ENCODE data around the gene HACL1.

The HACL1 gene

DNA sequence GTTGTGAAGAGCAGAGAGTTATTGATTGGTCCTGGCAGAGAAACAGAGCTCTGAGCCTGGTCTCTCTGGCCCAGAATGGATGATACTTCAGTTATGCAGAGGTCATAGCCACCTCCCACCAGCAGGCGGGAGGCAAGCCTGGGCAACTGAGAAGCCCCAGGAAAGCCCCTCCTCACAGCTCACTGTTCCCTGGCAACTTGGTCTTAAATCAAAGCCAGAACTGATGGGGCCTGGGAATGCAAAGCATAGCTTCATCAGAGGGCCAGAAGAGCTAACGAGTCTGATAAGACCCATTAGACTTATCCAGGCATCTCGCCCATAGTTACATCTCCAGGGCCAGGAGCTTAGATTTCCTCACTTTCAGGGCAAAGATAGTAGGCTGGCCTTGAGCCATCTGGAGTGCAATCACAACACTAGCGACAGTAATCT is 74.3 kb downstream of the HACL1 start:
- no CpG with 5 or more reads among the region's 4 CpGs for WGBS (ENCODE audit: extremely low coverage, insufficient coverage, low lambda C conversion rate)
- peak; percentile 95 for DNase-seq
- no peak overlapping the region for H2BK15ac ChIP-seq (replicated peaks; ENCODE audit: low read depth)
- H3K36me3 ChIP-seq (ENCODE audit: control insufficient read depth, insufficient read depth, low read length), result no peaks in the 10 kb centered on the region
- H3K18ac ChIP-seq (ENCODE audit: low read length), result no peak overlapping the region
- no peaks in the 10 kb centered on the region for H3K79me2 ChIP-seq (ENCODE audit: control insufficient read depth, insufficient read depth, low read length)
- no peak overlapping the region for H3K4ac ChIP-seq (ENCODE audit: low read depth, low read length)
- no peak overlapping the region for H3K23ac ChIP-seq (ENCODE audit: low read length)
- H2BK120ac ChIP-seq (ENCODE audit: low read depth, low read length), result no peak overlapping the region
- H4K8ac ChIP-seq (ENCODE audit: low read depth, low read length), result no peak overlapping the region
- H3K4me1 ChIP-seq (ENCODE audit: control insufficient read depth, low read depth, low read length), result no peaks in the 10 kb centered on the region
- no peak overlapping the region for H3K4me2 ChIP-seq (ENCODE audit: low read length)
- no peak overlapping the region for H2AK5ac ChIP-seq (ENCODE audit: low read length)
- no peak overlapping the region for H3K9ac ChIP-seq (ENCODE audit: low read length)
- no peak overlapping the region for H4K5ac ChIP-seq (ENCODE audit: low read length)
- no peaks in the 10 kb centered on the region for H3K27me3 ChIP-seq (ENCODE audit: insufficient read depth, low read length, poor library complexity)
- no peak overlapping the region for H3K56ac ChIP-seq (ENCODE audit: low read length)
- no peak overlapping the region for H3K4me3 ChIP-seq (ENCODE audit: low read length)
- no peaks in the 10 kb centered on the region for H3K79me1 ChIP-seq (ENCODE audit: low read length)
- no peak overlapping the region for H3K27ac ChIP-seq (ENCODE audit: low read depth, low read length)
- H2BK5ac ChIP-seq (ENCODE audit: low read length), result no peak overlapping the region

DNA sequence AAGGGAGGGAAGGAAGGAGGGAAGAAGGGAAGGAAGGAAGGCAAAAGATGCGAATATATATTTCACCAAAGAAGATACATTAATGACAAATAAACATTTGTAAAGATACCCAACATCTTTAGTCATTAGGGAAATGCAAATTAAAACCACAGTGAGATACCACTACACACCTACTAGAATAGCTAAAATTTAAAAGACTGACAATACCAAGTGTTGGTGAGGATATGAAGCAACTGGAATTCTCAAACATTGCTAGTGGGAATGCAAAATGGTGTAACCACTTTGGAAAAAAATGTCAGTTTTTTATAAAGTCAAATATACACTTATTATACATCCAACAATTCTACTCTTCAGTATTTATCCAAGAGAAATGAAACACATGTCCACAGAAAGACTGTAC is 75.6 kb downstream of the HACL1 start:
- H3K4me2 ChIP-seq (ENCODE audit: low read length), result no peak overlapping the region
- no peak overlapping the region for H3K9ac ChIP-seq (ENCODE audit: low read length)
- no peak overlapping the region for H3K56ac ChIP-seq (ENCODE audit: low read length)
- H3K79me1 ChIP-seq (ENCODE audit: low read length), result no peaks in the 10 kb centered on the region
- H2AK5ac ChIP-seq (ENCODE audit: low read length), result no peak overlapping the region
- no peak overlapping the region for H4K5ac ChIP-seq (ENCODE audit: low read length)
- no peaks in the 10 kb centered on the region for H3K79me2 ChIP-seq (ENCODE audit: control insufficient read depth, insufficient read depth, low read length)
- no peak overlapping the region for H2BK120ac ChIP-seq (ENCODE audit: low read depth, low read length)
- DNase-seq, result no peak
- peaks cover 2% of the 10 kb centered on the region for H3K4me1 ChIP-seq (ENCODE audit: control insufficient read depth, low read depth, low read length)
- H3K23ac ChIP-seq (ENCODE audit: low read length), result no peak overlapping the region
- no peak overlapping the region for H3K27ac ChIP-seq (ENCODE audit: low read depth, low read length)
- no peak overlapping the region for H2BK5ac ChIP-seq (ENCODE audit: low read length)
- WGBS (ENCODE audit: extremely low coverage, insufficient coverage, low lambda C conversion rate), result no CpG with 5 or more reads among the region's 1 CpG
- no peak overlapping the region for H3K18ac ChIP-seq (ENCODE audit: low read length)
- H3K27me3 ChIP-seq (ENCODE audit: insufficient read depth, low read length, poor library complexity), result no peaks in the 10 kb centered on the region
- no peaks in the 10 kb centered on the region for H3K36me3 ChIP-seq (ENCODE audit: control insufficient read depth, insufficient read depth, low read length)
- H3K4me3 ChIP-seq (ENCODE audit: low read length), result no peak overlapping the region
- H3K4ac ChIP-seq (ENCODE audit: low read depth, low read length), result no peak overlapping the region
- no peak overlapping the region for H4K8ac ChIP-seq (ENCODE audit: low read depth, low read length)
- H2BK15ac ChIP-seq (replicated peaks; ENCODE audit: low read depth), result no peak overlapping the region

DNA sequence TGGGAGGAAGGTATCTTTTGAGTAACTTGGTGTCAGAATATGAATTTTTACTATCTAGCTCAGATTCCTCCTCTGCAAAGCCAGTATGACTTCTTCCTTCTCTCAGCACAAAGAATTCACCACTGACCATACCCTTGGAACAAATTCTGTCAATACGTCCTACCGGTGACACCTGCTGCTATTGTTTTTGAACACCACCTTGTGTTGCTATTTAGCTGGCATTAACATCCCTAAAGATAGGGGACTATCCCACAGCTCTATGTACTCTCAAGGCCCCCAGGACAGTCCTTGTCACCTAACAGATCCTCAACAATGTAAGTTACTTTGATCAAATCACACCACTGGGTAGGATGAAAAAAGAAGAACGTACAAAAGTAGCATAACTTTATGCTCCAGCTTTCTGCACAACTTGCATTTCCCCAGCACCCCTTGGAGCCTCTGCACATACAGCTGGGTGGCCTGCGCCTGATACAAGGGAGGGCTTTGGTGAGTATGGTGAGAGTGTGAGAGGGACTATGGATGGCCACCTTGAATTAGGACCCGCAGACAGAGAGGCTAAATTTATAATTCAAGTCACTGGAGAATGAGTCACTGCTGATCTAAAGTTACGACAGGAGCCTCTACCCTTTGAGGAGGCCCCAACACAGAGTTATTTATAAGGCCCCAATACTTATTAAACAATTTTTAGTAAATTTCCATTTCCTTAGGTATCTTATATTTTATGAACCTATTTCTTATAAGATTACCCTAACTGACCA is 77.5 kb downstream of the HACL1 start:
- H3K56ac ChIP-seq (ENCODE audit: low read length), result no peak overlapping the region
- DNase-seq, result no peak
- H3K4ac ChIP-seq (ENCODE audit: low read depth, low read length), result no peak overlapping the region
- no peak overlapping the region for H3K23ac ChIP-seq (ENCODE audit: low read length)
- H2BK120ac ChIP-seq (ENCODE audit: low read depth, low read length), result no peak overlapping the region
- H3K4me1 ChIP-seq (ENCODE audit: control insufficient read depth, low read depth, low read length), result peaks cover 2% of the 10 kb centered on the region
- no peak overlapping the region for H2BK15ac ChIP-seq (replicated peaks; ENCODE audit: low read depth)
- H4K5ac ChIP-seq (ENCODE audit: low read length), result no peak overlapping the region
- no peak overlapping the region for H3K27ac ChIP-seq (ENCODE audit: low read depth, low read length)
- no peak overlapping the region for H2AK5ac ChIP-seq (ENCODE audit: low read length)
- no peak overlapping the region for H3K4me3 ChIP-seq (ENCODE audit: low read length)
- H3K79me1 ChIP-seq (ENCODE audit: low read length), result no peaks in the 10 kb centered on the region
- H2BK5ac ChIP-seq (ENCODE audit: low read length), result no peak overlapping the region
- no peaks in the 10 kb centered on the region for H3K79me2 ChIP-seq (ENCODE audit: control insufficient read depth, insufficient read depth, low read length)
- no peak overlapping the region for H3K9ac ChIP-seq (ENCODE audit: low read length)
- H3K27me3 ChIP-seq (ENCODE audit: insufficient read depth, low read length, poor library complexity), result no peaks in the 10 kb centered on the region
- no CpG with 5 or more reads among the region's 6 CpGs for WGBS (ENCODE audit: extremely low coverage, insufficient coverage, low lambda C conversion rate)
- no peak overlapping the region for H3K18ac ChIP-seq (ENCODE audit: low read length)
- H3K36me3 ChIP-seq (ENCODE audit: control insufficient read depth, insufficient read depth, low read length), result no peaks in the 10 kb centered on the region
- H3K4me2 ChIP-seq (ENCODE audit: low read length), result no peak overlapping the region
- H4K8ac ChIP-seq (ENCODE audit: low read depth, low read length), result no peak overlapping the region

DNA sequence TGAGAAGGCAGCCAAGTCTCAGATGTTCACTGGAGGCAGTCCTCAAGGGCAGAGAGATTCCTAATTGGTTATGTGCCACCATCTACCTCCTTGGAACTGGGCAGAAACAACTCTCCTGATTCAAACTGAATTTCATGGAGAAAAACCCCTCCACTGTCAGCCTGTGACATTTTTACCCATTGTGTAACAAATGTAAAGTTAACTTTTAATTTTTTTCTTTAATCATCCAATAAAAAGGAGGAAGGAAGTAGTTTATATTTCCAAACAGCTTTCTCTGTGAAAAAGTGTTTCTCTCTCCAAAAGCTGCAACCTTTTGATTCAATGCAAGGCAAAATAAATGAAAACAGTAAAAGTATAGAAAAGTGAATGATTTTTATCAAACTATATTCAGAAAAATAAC is 79.4 kb downstream of the HACL1 start:
- H3K56ac ChIP-seq (ENCODE audit: low read length), result no peak overlapping the region
- no peak overlapping the region for H3K4me2 ChIP-seq (ENCODE audit: low read length)
- H2BK15ac ChIP-seq (replicated peaks; ENCODE audit: low read depth), result no peak overlapping the region
- H3K4me1 ChIP-seq (ENCODE audit: control insufficient read depth, low read depth, low read length), result peaks cover 2% of the 10 kb centered on the region
- no peak overlapping the region for H4K8ac ChIP-seq (ENCODE audit: low read depth, low read length)
- no peaks in the 10 kb centered on the region for H3K79me2 ChIP-seq (ENCODE audit: control insufficient read depth, insufficient read depth, low read length)
- no peak overlapping the region for H3K23ac ChIP-seq (ENCODE audit: low read length)
- no peak overlapping the region for H3K9ac ChIP-seq (ENCODE audit: low read length)
- no peak overlapping the region for H2BK5ac ChIP-seq (ENCODE audit: low read length)
- no peaks in the 10 kb centered on the region for H3K27me3 ChIP-seq (ENCODE audit: insufficient read depth, low read length, poor library complexity)
- H3K4ac ChIP-seq (ENCODE audit: low read depth, low read length), result no peak overlapping the region
- H3K27ac ChIP-seq (ENCODE audit: low read depth, low read length), result no peak overlapping the region
- no peak overlapping the region for H3K18ac ChIP-seq (ENCODE audit: low read length)
- H4K5ac ChIP-seq (ENCODE audit: low read length), result no peak overlapping the region
- H3K4me3 ChIP-seq (ENCODE audit: low read length), result no peak overlapping the region
- no peaks in the 10 kb centered on the region for H3K36me3 ChIP-seq (ENCODE audit: control insufficient read depth, insufficient read depth, low read length)
- no peak overlapping the region for H2AK5ac ChIP-seq (ENCODE audit: low read length)
- H2BK120ac ChIP-seq (ENCODE audit: low read depth, low read length), result no peak overlapping the region
- DNase-seq, result no peak
- H3K79me1 ChIP-seq (ENCODE audit: low read length), result no peaks in the 10 kb centered on the region

DNA sequence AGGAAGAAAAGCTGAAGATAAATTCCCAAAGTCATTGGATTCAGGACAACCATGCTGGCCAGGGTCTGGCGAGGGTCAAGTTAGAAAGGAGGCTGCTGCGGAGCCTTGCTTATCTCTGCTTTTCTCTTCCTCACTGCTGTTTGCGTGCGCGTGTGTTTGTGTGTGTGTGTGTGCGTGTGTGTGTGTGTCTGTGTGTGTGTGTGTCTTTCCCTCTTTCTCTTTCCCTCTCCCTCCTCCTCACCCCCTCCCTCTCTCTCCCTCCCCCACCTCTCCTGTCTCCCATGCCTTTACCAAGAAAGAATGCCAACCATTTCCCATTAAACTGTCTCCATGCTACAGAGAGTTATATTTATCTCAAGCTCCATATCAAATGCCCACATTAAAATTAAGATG is 79.8 kb downstream of the HACL1 start, which contains the start of gene COLQ:
Gene COLQ, minus strand, starts transcription at position 134 of the 393 bp plus-strand sequence. Its CDS starts 81 bp downstream, at position 53.
- DNase-seq, result peak; percentile 39
- Histone ChIP-seq H2BK120ac (ENCODE audit: low read depth, low read length) (no peak within 1 kb of the TSS), H3K18ac (ENCODE audit: low read length) (no peak within 1 kb of the TSS), H3K4me1 (ENCODE audit: control insufficient read depth, low read depth, low read length) (peaks cover 2% of the 10 kb centered on the region), H4K8ac (ENCODE audit: low read depth, low read length) (no peak within 1 kb of the TSS), H3K4ac (ENCODE audit: low read depth, low read length) (no peak within 1 kb of the TSS), H3K27me3 (ENCODE audit: insufficient read depth, low read length, poor library complexity) (no peaks in the 10 kb centered on the region), H3K79me1 (ENCODE audit: low read length) (no peaks in the 10 kb centered on the region), H4K5ac (ENCODE audit: low read length) (no peak within 1 kb of the TSS), H2AK5ac (ENCODE audit: low read length) (no peak within 1 kb of the TSS), H3K27ac (ENCODE audit: low read depth, low read length) (no peak within 1 kb of the TSS), H3K4me3 (ENCODE audit: low read length) (no peak within 1 kb of the TSS), H3K4me2 (ENCODE audit: low read length) (no peak within 1 kb of the TSS), H3K9ac (ENCODE audit: low read length) (no peak within 1 kb of the TSS), H3K36me3 (ENCODE audit: control insufficient read depth, insufficient read depth, low read length) (no peaks in the 10 kb centered on the region), H3K79me2 (ENCODE audit: control insufficient read depth, insufficient read depth, low read length) (no peaks in the 10 kb centered on the region), H2BK15ac (replicated peaks; ENCODE audit: low read depth) (no peak within 1 kb of the TSS), H3K23ac (ENCODE audit: low read length) (peak within 1 kb of the TSS; percentile 35), H2BK5ac (ENCODE audit: low read length) (no peak within 1 kb of the TSS), H3K56ac (ENCODE audit: low read length) (peak within 1 kb of the TSS; percentile 49)
- WGBS (ENCODE audit: extremely low coverage, insufficient coverage, low lambda C conversion rate), result no CpG with 5 or more reads among the region's 6 CpGs
